Measurements from ENCODE around the gene KIAA0753. TPM values are rescaled to one million over a fixed set of nuclear protein-coding genes. Genes with fewer than 3 reads are reported as not detected.

KIAA0753 gene
- total and polyA plus RNA-seq, 2 of the 13 experiments (the other 11 are each of a cell fraction or from before 2014, with no cell fraction given) = 5.2 to 9.1 TPM

DNA sequence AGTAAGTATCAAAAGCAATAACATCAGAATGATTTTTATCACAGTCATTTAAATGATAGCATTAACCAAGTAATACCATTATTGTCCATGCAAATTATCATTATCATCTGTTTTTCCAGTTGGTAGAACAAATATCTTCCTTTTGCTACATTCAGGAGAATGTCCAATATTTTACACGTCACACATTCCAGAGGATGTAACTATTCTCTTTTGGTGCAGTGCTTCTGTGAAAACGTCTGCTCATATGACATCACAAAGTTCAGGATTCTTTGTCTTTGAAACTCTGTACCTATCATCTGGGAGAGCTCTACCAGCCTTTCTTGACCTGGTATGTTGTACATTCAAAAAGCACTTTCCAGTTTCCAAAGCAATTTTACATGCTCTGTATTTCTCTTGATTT lies 44.0 kb downstream of the KIAA0753 start:
- no peak overlapping the region for H2AFZ ChIP-seq (ENCODE audit: low read length)
- in situ Hi-C loops (cut with HindIII; ENCODE audit: extremely low pct_ligation_motif_present, low pct_unique_long_range_greater_than_20kb) = no loop called here
- no peak overlapping the region for H3K9ac ChIP-seq (ENCODE audit: insufficient read depth, low read depth, low read length)
- FAIRE-seq (no peak), ATAC-seq (no peak), DNase-seq (ENCODE audit: low spot score) (no peak)
- no TSS peak for BruUV-seq (replicated peaks)
- no peaks in the 10 kb centered on the region for H3K27me3 ChIP-seq (ENCODE audit: control insufficient read depth in 1 of 2, insufficient read depth in 2 of 2, low read length in 2 of 2)
- no peaks in the 10 kb centered on the region for H3K9me3 ChIP-seq (ENCODE audit: low read length)
- no peak overlapping the region for H3K4me2 ChIP-seq (ENCODE audit: low read depth, low read length)
- TF ChIP-seq, protein P1, sequence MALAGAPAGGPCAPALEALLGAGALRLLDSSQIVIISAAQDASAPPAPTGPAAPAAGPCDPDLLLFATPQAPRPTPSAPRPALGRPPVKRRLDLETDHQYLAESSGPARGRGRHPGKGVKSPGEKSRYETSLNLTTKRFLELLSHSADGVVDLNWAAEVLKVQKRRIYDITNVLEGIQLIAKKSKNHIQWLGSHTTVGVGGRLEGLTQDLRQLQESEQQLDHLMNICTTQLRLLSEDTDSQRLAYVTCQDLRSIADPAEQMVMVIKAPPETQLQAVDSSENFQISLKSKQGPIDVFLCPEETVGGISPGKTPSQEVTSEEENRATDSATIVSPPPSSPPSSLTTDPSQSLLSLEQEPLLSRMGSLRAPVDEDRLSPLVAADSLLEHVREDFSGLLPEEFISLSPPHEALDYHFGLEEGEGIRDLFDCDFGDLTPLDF (CRISPR knock-in tag; IDR thresholded peaks at IDR 0.05) = no peak
- TF ChIP-seq ARNT (IDR thresholded peaks at IDR 0.05) = no peak
- no peak for TF ChIP-seq PHF5A (CRISPR knock-in tag; IDR thresholded peaks at IDR 0.05; ENCODE audit: low read depth, unreplicated experiment)
- TF ChIP-seq, protein P2, sequence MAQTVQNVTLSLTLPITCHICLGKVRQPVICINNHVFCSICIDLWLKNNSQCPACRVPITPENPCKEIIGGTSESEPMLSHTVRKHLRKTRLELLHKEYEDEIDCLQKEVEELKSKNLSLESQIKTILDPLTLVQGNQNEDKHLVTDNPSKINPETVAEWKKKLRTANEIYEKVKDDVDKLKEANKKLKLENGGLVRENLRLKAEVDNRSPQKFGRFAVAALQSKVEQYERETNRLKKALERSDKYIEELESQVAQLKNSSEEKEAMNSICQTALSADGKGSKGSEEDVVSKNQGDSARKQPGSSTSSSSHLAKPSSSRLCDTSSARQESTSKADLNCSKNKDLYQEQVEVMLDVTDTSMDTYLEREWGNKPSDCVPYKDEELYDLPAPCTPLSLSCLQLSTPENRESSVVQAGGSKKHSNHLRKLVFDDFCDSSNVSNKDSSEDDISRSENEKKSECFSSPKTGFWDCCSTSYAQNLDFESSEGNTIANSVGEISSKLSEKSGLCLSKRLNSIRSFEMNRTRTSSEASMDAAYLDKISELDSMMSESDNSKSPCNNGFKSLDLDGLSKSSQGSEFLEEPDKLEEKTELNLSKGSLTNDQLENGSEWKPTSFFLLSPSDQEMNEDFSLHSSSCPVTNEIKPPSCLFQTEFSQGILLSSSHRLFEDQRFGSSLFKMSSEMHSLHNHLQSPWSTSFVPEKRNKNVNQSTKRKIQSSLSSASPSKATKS (CRISPR knock-in tag; IDR thresholded peaks at IDR 0.05) = no peak
- TF ChIP-seq, protein P3, sequence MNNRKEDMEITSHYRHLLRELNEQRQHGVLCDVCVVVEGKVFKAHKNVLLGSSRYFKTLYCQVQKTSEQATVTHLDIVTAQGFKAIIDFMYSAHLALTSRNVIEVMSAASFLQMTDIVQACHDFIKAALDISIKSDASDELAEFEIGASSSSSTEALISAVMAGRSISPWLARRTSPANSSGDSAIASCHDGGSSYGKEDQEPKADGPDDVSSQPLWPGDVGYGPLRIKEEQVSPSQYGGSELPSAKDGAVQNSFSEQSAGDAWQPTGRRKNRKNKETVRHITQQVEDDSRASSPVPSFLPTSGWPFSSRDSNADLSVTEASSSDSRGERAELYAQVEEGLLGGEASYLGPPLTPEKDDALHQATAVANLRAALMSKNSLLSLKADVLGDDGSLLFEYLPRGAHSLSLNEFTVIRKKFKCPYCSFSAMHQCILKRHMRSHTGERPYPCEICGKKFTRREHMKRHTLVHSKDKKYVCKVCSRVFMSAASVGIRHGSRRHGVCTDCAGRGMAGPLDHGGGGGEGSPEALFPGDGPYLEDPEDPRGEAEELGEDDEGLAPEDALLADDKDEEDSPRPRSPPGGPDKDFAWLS (CRISPR knock-in tag; IDR thresholded peaks at IDR 0.05; ENCODE audit: borderline replicate concordance) = no peak
- TF ChIP-seq RCOR2 (CRISPR knock-in tag; IDR thresholded peaks at IDR 0.05) = no peak
- TF ChIP-seq, protein P4, sequence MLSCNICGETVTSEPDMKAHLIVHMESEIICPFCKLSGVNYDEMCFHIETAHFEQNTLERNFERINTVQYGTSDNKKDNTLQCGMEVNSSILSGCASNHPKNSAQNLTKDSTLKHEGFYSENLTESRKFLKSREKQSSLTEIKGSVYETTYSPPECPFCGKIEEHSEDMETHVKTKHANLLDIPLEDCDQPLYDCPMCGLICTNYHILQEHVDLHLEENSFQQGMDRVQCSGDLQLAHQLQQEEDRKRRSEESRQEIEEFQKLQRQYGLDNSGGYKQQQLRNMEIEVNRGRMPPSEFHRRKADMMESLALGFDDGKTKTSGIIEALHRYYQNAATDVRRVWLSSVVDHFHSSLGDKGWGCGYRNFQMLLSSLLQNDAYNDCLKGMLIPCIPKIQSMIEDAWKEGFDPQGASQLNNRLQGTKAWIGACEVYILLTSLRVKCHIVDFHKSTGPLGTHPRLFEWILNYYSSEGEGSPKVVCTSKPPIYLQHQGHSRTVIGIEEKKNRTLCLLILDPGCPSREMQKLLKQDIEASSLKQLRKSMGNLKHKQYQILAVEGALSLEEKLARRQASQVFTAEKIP (CRISPR knock-in tag; IDR thresholded peaks at IDR 0.05; ENCODE audit: borderline replicate concordance) = no peak
- no peak for TF ChIP-seq PCBP2 (optimal IDR thresholded peaks at IDR 0.05; ENCODE audit: low read depth, low read length, poor library complexity, severe bottlenecking)
- TF ChIP-seq RBM39 (IDR thresholded peaks at IDR 0.05; ENCODE audit: low read depth, low read length, poor library complexity, severe bottlenecking) = no peak
- TF ChIP-seq, protein P5, sequence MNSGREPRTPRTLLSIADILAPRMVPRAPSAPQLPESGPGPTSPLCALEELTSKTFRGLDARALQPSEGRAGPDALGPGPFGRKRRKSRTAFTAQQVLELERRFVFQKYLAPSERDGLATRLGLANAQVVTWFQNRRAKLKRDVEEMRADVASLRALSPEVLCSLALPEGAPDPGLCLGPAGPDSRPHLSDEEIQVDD (CRISPR knock-in tag; IDR thresholded peaks at IDR 0.05; ENCODE audit: borderline replicate concordance) = no peak
- TF ChIP-seq TEAD2 (CRISPR knock-in tag; IDR thresholded peaks at IDR 0.05) = no peak
- TF ChIP-seq ZNF17 (CRISPR knock-in tag; IDR thresholded peaks at IDR 0.05) = no peak
- TF ChIP-seq, protein P6, sequence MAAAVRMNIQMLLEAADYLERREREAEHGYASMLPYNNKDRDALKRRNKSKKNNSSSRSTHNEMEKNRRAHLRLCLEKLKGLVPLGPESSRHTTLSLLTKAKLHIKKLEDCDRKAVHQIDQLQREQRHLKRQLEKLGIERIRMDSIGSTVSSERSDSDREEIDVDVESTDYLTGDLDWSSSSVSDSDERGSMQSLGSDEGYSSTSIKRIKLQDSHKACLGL (CRISPR knock-in tag; IDR thresholded peaks at IDR 0.05) = no peak
- TF ChIP-seq NR1H2 (CRISPR knock-in tag; IDR thresholded peaks at IDR 0.05; ENCODE audit: borderline replicate concordance, low read depth) = no peak
- no peak for TF ChIP-seq POLR2A (IDR thresholded peaks at IDR 0.05; ENCODE audit: insufficient read depth in 1 of 2, low read depth in 2 of 2, low read length in 2 of 2)
- no peak for TF ChIP-seq ZNF768 (CRISPR knock-in tag; IDR thresholded peaks at IDR 0.05)
- H3K27ac ChIP-seq (ENCODE audit: extremely low read length, insufficient read depth, low read length) = no peak overlapping the region
- 91% methylated on average over 2 of the region's 2 CpGs for WGBS (ENCODE audit: low lambda C conversion rate)
- peaks cover 18% of the 10 kb centered on the region for H3K4me1 ChIP-seq (ENCODE audit: insufficient read depth, low read length)
- peaks cover 17 to 44% of the 10 kb centered on the region in 2 experiments for H3K36me3 ChIP-seq (replicated peaks in 1 of 2; ENCODE audit: control insufficient read depth in 1 of 2, insufficient read depth in 2 of 2, low read length in 2 of 2)
- no peak overlapping the region for H3K4me3 ChIP-seq (replicated peaks in 1 of 3; ENCODE audit: insufficient read depth in 1 of 3, low read depth in 2 of 3, low read length in 3 of 3)
- intact Hi-C loops (cut with micrococcal nuclease; ENCODE audit: unreplicated experiment) = no loop called here
- ChIA-PET CTCF (ENCODE audit: low intra/inter-chr PET ratio, low total read pairs) (no interaction called here), POLR2A (no interaction called here)
- no peaks in the 10 kb centered on the region for H4K20me1 ChIP-seq (ENCODE audit: insufficient read depth, low read length)
- H3K79me2 ChIP-seq (ENCODE audit: insufficient read depth, low read length) = no peaks in the 10 kb centered on the region
